ENCODE results near the gene SLC4A4. TPM values are rescaled to one million over a fixed set of nuclear protein-coding genes. Genes with fewer than 3 reads are reported as not detected.

The SLC4A4 gene
- total and polyA plus RNA-seq, 2 of the 8 experiments (the other 6 are each of a cell fraction or from before 2014, with no cell fraction given): 0.67 to 2.8 TPM

- Histone ChIP-seq H3K23me2 (ENCODE audit: low read depth, low read length) (no peaks in the 10 kb centered on the region), H3K27me3 (replicated peaks in 1 of 4; ENCODE audit: control insufficient read depth in 3 of 4, extremely low read depth in 1 of 4, insufficient read depth in 3 of 4, low read length in 3 of 4) (no peaks in the 10 kb centered on the region), H3K4me3 (ENCODE audit: extremely low read depth in 1 of 4, insufficient read depth in 2 of 4, low read depth in 3 of 4, low read length in 4 of 4) (no peak overlapping the region), H2AK5ac (ENCODE audit: low read depth, low read length) (no peak overlapping the region), H3K9ac (replicated peaks in 1 of 4; ENCODE audit: extremely low read depth in 1 of 4, low read depth in 3 of 4, low read length in 3 of 4) (no peak overlapping the region), H3K4ac (replicated peaks; ENCODE audit: insufficient read length, low read depth, low read length) (no peak overlapping the region), H2BK12ac (ENCODE audit: low read depth, low read length) (no peak overlapping the region), H4K8ac (ENCODE audit: extremely low read depth, insufficient read depth, low read length) (no peak overlapping the region), H3K23ac (ENCODE audit: insufficient read length) (no peak overlapping the region), H3K4me2 (ENCODE audit: insufficient read depth in 1 of 2, low read depth in 2 of 2, low read length in 2 of 2) (no peak overlapping the region), H4K5ac (ENCODE audit: insufficient read length, low read depth, low read length) (no peak overlapping the region), H3K56ac (replicated peaks; ENCODE audit: insufficient read length, low read depth, low read length) (no peak overlapping the region), H4K20me1 (replicated peaks in 1 of 2; ENCODE audit: control insufficient read depth in 1 of 2, insufficient read depth in 2 of 2, low read length in 2 of 2) (no peaks in the 10 kb centered on the region), H3K18ac (ENCODE audit: extremely low read depth, low read length) (no peak overlapping the region), H3K27ac (ENCODE audit: low read depth, low read length) (no peak overlapping the region), H3K14ac (ENCODE audit: insufficient read length) (no peak overlapping the region), H2BK20ac (ENCODE audit: low read length) (no peak overlapping the region), H2BK15ac (ENCODE audit: low read length) (no peak overlapping the region), H3K9me3 (ENCODE audit: insufficient read depth in 2 of 2, low read depth in 1 of 2, low read length in 1 of 2) (no peaks in the 10 kb centered on the region), H3K36me3 (ENCODE audit: control insufficient read depth in 2 of 4, insufficient read depth in 4 of 4, low read length in 3 of 4) (no peaks in the 10 kb centered on the region), H3K4me1 (replicated peaks in 1 of 4; ENCODE audit: control insufficient read depth in 3 of 4, insufficient read depth in 4 of 4, low read length in 3 of 4) (no peaks in the 10 kb centered on the region), H4K91ac (replicated peaks; ENCODE audit: insufficient read length, low read length) (no peak overlapping the region), H2AFZ (ENCODE audit: low read length) (no peak overlapping the region), H2BK120ac (replicated peaks; ENCODE audit: low read depth, low read length) (no peak overlapping the region), H3K79me2 (ENCODE audit: control insufficient read depth in 1 of 2, insufficient read depth in 2 of 2, low read length in 2 of 2) (no peaks in the 10 kb centered on the region), H3K79me1 (ENCODE audit: low read depth, low read length) (no peaks in the 10 kb centered on the region), H2BK5ac (ENCODE audit: low read depth, low read length) (no peak overlapping the region)
- POLR2A ChIA-PET (ENCODE audit: partially characterized antibody): no interaction called here
- no peak for TF ChIP-seq CBX8 (IDR thresholded peaks at IDR 0.05; ENCODE audit: borderline replicate concordance, low read depth, low read length)
- TF ChIP-seq BCL11A (IDR thresholded peaks at IDR 0.05; ENCODE audit: low read depth in 2 of 2, low read length in 2 of 2): no peak
- 92% methylated on average over 4 of the region's 4 CpGs; no CpG with 5 or more reads in 1 of the 2 experiments for WGBS, 2 experiments (ENCODE audit: extremely low coverage in 1 of 2, insufficient coverage in 1 of 2, insufficient read length in 1 of 2, insufficient replicate concordance in 2 of 2, low coverage in 1 of 2, low lambda C conversion rate in 2 of 2, missing lambda C conversion rate in 1 of 2)
- CTCF ChIA-PET (ENCODE audit: partially characterized antibody): interaction anchor here (1.3 to 1.5 kb wide), 2 partner anchors 10 to 12 kb away, joined by 4 read pairs; no protein-coding TSS in a partner anchor
- FAIRE-seq (no peak), DNase-seq (ENCODE audit: low read depth in 1 of 2, low spot score in 2 of 2) (no peak)
These were observed 114.7 kb downstream of the SLC4A4 start for GRCh38 chr4:71453531-71453930.

All from H1 (cell line).